PFSK-1 (cell line): ENCODE data around the gene FAM3A.

ENCODE experiments used
- POLR2AphosphoS5 ChIP-seq: IDR thresholded peaks from 2 replicates; pipeline ENCODE4 v1.6.1; 2012; ENCODE audit warnings: low read depth, mild to moderate bottlenecking, control low read depth, low read length, moderate library complexity
- SIN3A ChIP-seq: IDR thresholded peaks from 2 replicates; pipeline ENCODE4 v1.6.1; 2012; ENCODE audit warnings: mild to moderate bottlenecking, low read length, moderate library complexity, borderline replicate concordance; ENCODE audit not compliant: insufficient read depth
- TF ChIP-seq, protein P1 (sequence below), 2 experiments: IDR thresholded peaks; 2 replicates each; pipeline versions ENCODE4 v1.6.1 to v1.8.0; 2011 to 2012; ENCODE audit warnings: low read depth in 2 of 2, low read length in 2 of 2, control low read depth in 1 of 2, inconsistent platforms in 1 of 2, mild to moderate bottlenecking in 1 of 2, moderate library complexity in 1 of 2; ENCODE audit not compliant: insufficient read depth in 1 of 2

GRCh38 chrX:154464806-154465365 is 51.1 kb downstream of the FAM3A start:
- TF ChIP-seq POLR2AphosphoS5, result no peak
- no peak for TF ChIP-seq SIN3A
- TF ChIP-seq, protein P1, sequence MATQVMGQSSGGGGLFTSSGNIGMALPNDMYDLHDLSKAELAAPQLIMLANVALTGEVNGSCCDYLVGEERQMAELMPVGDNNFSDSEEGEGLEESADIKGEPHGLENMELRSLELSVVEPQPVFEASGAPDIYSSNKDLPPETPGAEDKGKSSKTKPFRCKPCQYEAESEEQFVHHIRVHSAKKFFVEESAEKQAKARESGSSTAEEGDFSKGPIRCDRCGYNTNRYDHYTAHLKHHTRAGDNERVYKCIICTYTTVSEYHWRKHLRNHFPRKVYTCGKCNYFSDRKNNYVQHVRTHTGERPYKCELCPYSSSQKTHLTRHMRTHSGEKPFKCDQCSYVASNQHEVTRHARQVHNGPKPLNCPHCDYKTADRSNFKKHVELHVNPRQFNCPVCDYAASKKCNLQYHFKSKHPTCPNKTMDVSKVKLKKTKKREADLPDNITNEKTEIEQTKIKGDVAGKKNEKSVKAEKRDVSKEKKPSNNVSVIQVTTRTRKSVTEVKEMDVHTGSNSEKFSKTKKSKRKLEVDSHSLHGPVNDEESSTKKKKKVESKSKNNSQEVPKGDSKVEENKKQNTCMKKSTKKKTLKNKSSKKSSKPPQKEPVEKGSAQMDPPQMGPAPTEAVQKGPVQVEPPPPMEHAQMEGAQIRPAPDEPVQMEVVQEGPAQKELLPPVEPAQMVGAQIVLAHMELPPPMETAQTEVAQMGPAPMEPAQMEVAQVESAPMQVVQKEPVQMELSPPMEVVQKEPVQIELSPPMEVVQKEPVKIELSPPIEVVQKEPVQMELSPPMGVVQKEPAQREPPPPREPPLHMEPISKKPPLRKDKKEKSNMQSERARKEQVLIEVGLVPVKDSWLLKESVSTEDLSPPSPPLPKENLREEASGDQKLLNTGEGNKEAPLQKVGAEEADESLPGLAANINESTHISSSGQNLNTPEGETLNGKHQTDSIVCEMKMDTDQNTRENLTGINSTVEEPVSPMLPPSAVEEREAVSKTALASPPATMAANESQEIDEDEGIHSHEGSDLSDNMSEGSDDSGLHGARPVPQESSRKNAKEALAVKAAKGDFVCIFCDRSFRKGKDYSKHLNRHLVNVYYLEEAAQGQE (IDR thresholded peaks at IDR 0.05; ENCODE audit: insufficient read depth in 1 of 2, low read depth in 2 of 2, low read length in 2 of 2), result no peak
